Loucy (cell line): Measurements from ENCODE around the gene SULT4A1.

ENCODE experiments used
- CTCF ChIP-seq: fragments of 200-600 bp; sonication (generic); conservative IDR thresholded peaks from 2 replicates; pipeline ENCODE4 v1.5.1; 2014; ENCODE audit warnings: mild to moderate bottlenecking, antibody characterized with exemption, low read length
- EZH2phosphoT487 ChIP-seq: fragments of 200-600 bp; IDR thresholded peaks from 2 replicates; pipeline ENCODE4 v1.6.1; 2018; ENCODE audit warnings: antibody characterized with exemption, mild to moderate bottlenecking, moderate library complexity, borderline replicate concordance

GRCh38 chr22:43911351-43911750, 49.0 kb upstream of the SULT4A1 start:
- TF ChIP-seq CTCF: no peak
- TF ChIP-seq EZH2phosphoT487: no peak
